Epithelial cell of proximal tubule (primary cell): ENCODE results near the gene PRKAG3. TPM values are rescaled to one million over a fixed set of nuclear protein-coding genes. Genes with fewer than 3 reads are reported as not detected.

Experiments used
- DNase-seq: peaks from one replicate; pipeline ENCODE4 v3.0.0-alpha.2; 2011; ENCODE audit warnings: low read depth
- H3K4me3 ChIP-seq: 2 replicates; pipeline ENCODE4 v1.5.1; 2011; ENCODE audit warnings: low read depth, mild to moderate bottlenecking, low read length
- CTCF ChIP-seq: conservative IDR thresholded peaks from 2 replicates; pipeline ENCODE4 v1.5.1; 2012; ENCODE audit warnings: low read depth, mild to moderate bottlenecking, low read length
- total RNA-seq: library from RNA; depleted of rRNA; stranded (reverse); fragments of >200 nt; gene quantifications from 2 replicates; pipeline ENCODE4 v1.2.3, GENCODE V29; 2015

The PRKAG3 gene
- total RNA-seq, 1 donor from 2014 or later: not detected

GRCh38 chr2:218839430-218839829, 7.8 kb upstream of the PRKAG3 start:
- no peak for TF ChIP-seq CTCF
- no peak overlapping the region for H3K4me3 ChIP-seq
- no peak for DNase-seq

- H3K4me3 ChIP-seq: no peak overlapping the region
- no peak for TF ChIP-seq CTCF
- no peak for DNase-seq
Measured at GRCh38 chr2:218837495-218837894, 5.9 kb upstream of the PRKAG3 start.

DNA sequence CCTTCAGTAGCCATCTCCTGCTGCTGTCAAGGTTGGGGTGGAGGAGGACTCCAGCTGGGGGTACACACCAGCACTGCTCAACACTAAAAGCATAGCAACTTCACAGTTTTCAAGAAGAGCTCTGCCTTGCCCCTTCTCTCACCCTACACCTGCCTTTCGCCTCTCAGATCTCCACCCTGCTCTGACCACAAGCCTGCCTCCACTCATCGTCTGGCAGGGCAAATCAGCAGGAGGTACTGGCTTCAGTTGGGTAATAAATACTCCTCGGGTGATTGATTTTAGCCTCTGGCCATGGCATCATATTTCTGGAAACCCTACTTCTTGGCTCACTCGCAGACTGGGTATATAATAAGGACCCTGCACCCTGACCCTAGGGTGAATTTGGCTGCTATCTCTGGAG, 3.1 kb upstream of the PRKAG3 start:
- H3K4me3 ChIP-seq: no peak overlapping the region
- no peak for DNase-seq
- no peak for TF ChIP-seq CTCF

DNA sequence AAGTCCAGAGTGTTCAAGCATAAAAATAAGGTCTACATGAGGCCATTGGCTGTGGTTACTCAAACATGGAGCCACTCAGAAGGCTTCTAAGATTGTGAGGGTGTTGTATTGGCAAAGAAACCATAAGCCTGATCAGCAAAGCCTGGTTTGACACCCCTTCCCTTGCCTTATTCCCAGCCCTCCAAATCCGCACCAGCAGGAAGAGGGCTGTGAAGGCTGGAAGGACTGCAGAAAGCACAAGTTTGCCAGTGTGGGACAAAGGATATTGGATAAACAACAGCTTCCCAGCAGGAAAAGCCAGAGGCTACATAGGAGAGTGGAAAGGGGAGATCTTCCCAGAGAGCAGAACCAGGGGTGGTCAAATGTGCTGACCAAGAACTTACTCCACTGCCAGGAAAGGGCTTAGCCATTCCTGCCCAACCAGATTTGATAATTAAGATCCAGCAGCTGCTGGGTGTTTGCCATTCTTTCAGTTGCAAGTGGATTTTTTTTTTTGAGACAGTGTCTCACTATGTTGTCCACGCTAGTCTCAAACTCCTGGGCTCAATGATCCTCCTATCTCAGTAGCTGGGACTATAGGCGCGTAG, 1.5 kb upstream of the PRKAG3 start:
- H3K4me3 ChIP-seq: no peak overlapping the region
- no peak for TF ChIP-seq CTCF
- DNase-seq: no peak

GRCh38 chr2:218832520-218832919, 917 bp upstream of the PRKAG3 start:
- no peak overlapping the region for H3K4me3 ChIP-seq
- no peak for DNase-seq
- TF ChIP-seq CTCF: no peak

- TF ChIP-seq CTCF: no peak
- no peak overlapping the region for H3K4me3 ChIP-seq
- no peak for DNase-seq
Measured at GRCh38 chr2:218832081-218832480, 478 bp upstream of the PRKAG3 start.

- no peak for TF ChIP-seq CTCF
- DNase-seq: no peak
- H3K4me3 ChIP-seq: no peak overlapping the region
Measured at GRCh38 chr2:218830526-218831306, 887 bp downstream of the PRKAG3 start.
